ENCODE data around the gene PEX11B. TPM values are rescaled to one million over a fixed set of nuclear protein-coding genes. Genes with fewer than 3 reads are reported as not detected.

PEX11B gene
- total RNA-seq, 1 experiment from 2014 or later, result 19.7 TPM

GRCh38 chr1:145955436-145955835 is 36.9 kb upstream of the PEX11B start:
- POLR2A ChIA-PET (ENCODE audit: unreplicated experiment), result no interaction called here
- no peak overlapping the region for H3K4me3 ChIP-seq
- CTCF ChIA-PET, result no interaction called here
- H3K4me2 ChIP-seq, result no peak overlapping the region
- no peak overlapping the region for H2AFZ ChIP-seq
- 0 out of 2 replicates have a peak, but pooled peaks cover 7% of the 10 kb centered on the region for H3F3A ChIP-seq (ENCODE audit: insufficient read depth, low read depth)
- peaks cover 56% of the 10 kb centered on the region for H3K27me3 ChIP-seq (ENCODE audit: insufficient read depth, low read depth)
- no peaks in the 10 kb centered on the region for H3K9me2 ChIP-seq (ENCODE audit: insufficient read depth)
- H3K9me3 ChIP-seq (ENCODE audit: insufficient read depth, low read depth), result no peaks in the 10 kb centered on the region
- H3K36me3 ChIP-seq (ENCODE audit: low read depth), result no peaks in the 10 kb centered on the region
- BruUV-seq (replicated peaks), result no TSS peak
- intact Hi-C loops (cut with micrococcal nuclease; ENCODE audit: unreplicated experiment), result no loop called here
- H3K79me2 ChIP-seq (ENCODE audit: low read depth), result no peaks in the 10 kb centered on the region
- H4K20me1 ChIP-seq (ENCODE audit: insufficient read depth), result no peaks in the 10 kb centered on the region
- H3K4me1 ChIP-seq (replicated peaks; ENCODE audit: insufficient read depth), result peaks cover 4% of the 10 kb centered on the region
- TF ChIP-seq EZH2 (IDR thresholded peaks at IDR 0.05; ENCODE audit: low read depth) (no peak), CTCF (conservative IDR thresholded peaks at IDR 0.05) (no peak)
- no peak for DNase-seq
- H3K27ac ChIP-seq, result no peak overlapping the region

GRCh38 chr1:145953861-145954260 is 35.3 kb upstream of the PEX11B start:
- ChIA-PET POLR2A (ENCODE audit: unreplicated experiment) (interaction anchor here (0.6 kb wide), 2 partner anchors 16 to 1828 kb away, joined by 3 to 17 read pairs; no protein-coding TSS in a partner anchor), CTCF (interaction anchor here (0.6 kb wide), 1 partner anchor 9 kb away, joined by 6 read pairs; no protein-coding TSS in a partner anchor)
- Histone ChIP-seq H3F3A (ENCODE audit: insufficient read depth, low read depth) (0 out of 2 replicates have a peak, but pooled peaks cover 7% of the 10 kb centered on the region), H3K27ac (no peak overlapping the region), H3K4me1 (replicated peaks; ENCODE audit: insufficient read depth) (peaks cover 4% of the 10 kb centered on the region), H3K36me3 (ENCODE audit: low read depth) (no peaks in the 10 kb centered on the region), H3K4me3 (no peak overlapping the region), H3K9me2 (ENCODE audit: insufficient read depth) (no peaks in the 10 kb centered on the region), H3K27me3 (ENCODE audit: insufficient read depth, low read depth) (peaks cover 44% of the 10 kb centered on the region), H3K4me2 (no peak overlapping the region), H3K79me2 (ENCODE audit: low read depth) (no peaks in the 10 kb centered on the region), H3K9me3 (ENCODE audit: insufficient read depth, low read depth) (no peaks in the 10 kb centered on the region), H2AFZ (no peak overlapping the region), H4K20me1 (ENCODE audit: insufficient read depth) (no peaks in the 10 kb centered on the region)
- intact Hi-C loops (cut with micrococcal nuclease; ENCODE audit: unreplicated experiment), result no loop called here
- TF ChIP-seq CTCF (conservative IDR thresholded peaks at IDR 0.05) (no peak), EZH2 (IDR thresholded peaks at IDR 0.05; ENCODE audit: low read depth) (no peak)
- BruUV-seq (replicated peaks), result no TSS peak
- DNase-seq, result no peak

- intact Hi-C loops (cut with micrococcal nuclease; ENCODE audit: unreplicated experiment), result no loop called here
- TF ChIP-seq EZH2 (IDR thresholded peaks at IDR 0.05; ENCODE audit: low read depth) (no peak), CTCF (conservative IDR thresholded peaks at IDR 0.05) (no peak)
- POLR2A ChIA-PET (ENCODE audit: unreplicated experiment), result no interaction called here
These were observed 34.4 kb upstream of the PEX11B start for GRCh38 chr1:145952903-145953302.

More at GRCh38 chr1:145952903-145953302, 34.4 kb upstream of the PEX11B start:
- Histone ChIP-seq H3K4me2 (no peak overlapping the region), H4K20me1 (ENCODE audit: insufficient read depth) (no peaks in the 10 kb centered on the region), H3K9me3 (ENCODE audit: insufficient read depth, low read depth) (no peaks in the 10 kb centered on the region), H3K9me2 (ENCODE audit: insufficient read depth) (no peaks in the 10 kb centered on the region), H3K79me2 (ENCODE audit: low read depth) (no peaks in the 10 kb centered on the region), H3K27me3 (ENCODE audit: insufficient read depth, low read depth) (peaks cover 40% of the 10 kb centered on the region), H2AFZ (no peak overlapping the region), H3K4me1 (replicated peaks; ENCODE audit: insufficient read depth) (no peaks in the 10 kb centered on the region), H3K27ac (no peak overlapping the region), H3K4me3 (no peak overlapping the region), H3K36me3 (ENCODE audit: low read depth) (no peaks in the 10 kb centered on the region), H3F3A (ENCODE audit: insufficient read depth, low read depth) (0 out of 2 replicates have a peak, but pooled peaks cover 7% of the 10 kb centered on the region)
- CTCF ChIA-PET, result no interaction called here
- no TSS peak for BruUV-seq (replicated peaks)
- no peak for DNase-seq

Data from PC-9 (cell line).